IMR-90 (cell line): ENCODE measurements around the gene SATL1. TPM values are rescaled to one million over a fixed set of nuclear protein-coding genes. Genes with fewer than 3 reads are reported as not detected.
A peak's percentile ranks its signal among the peaks of the same experiment; 100 is the strongest.

ENCODE experiments used
- ATAC-seq: fragments of 200-7000 bp; cut with Tn5 transposase; 2 replicates; pipeline ENCODE4 v1.9.1; 2020; ENCODE audit warnings: low read depth, mild to moderate bottlenecking, moderate library complexity
- Bru-seq: library from RNA; stranded (reverse); fragments of 400-500 nt; gene quantifications from one replicate; lab custom pipeline; 2021; lab: Mats Ljungman, UMichigan
- BruChase-seq, 2 experiments: library from RNA; stranded (reverse); fragments of 400-500 nt; gene quantifications; one replicate each; lab custom pipeline; 2021; lab: Mats Ljungman, UMichigan
- BruUV-seq: library from RNA; stranded (reverse); fragments of 400-500 nt; replicated peaks from 2 replicates; lab custom pipeline; 2021; lab: Mats Ljungman, UMichigan
- CTCF ChIA-PET: fragments of 300-600 bp; formaldehyde crosslinking; extraction: SDS; loops from one replicate; lab custom pipeline; 2021; ENCODE audit warnings: antibody characterized with exemption; lab: Yijun Ruan, JAX
- POLR2A ChIA-PET: fragments of 300-600 bp; sonication (Branson Sonifier 250); formaldehyde crosslinking; loops from one replicate; lab custom pipeline; 2022; ENCODE audit warnings: antibody characterized with exemption; ENCODE audit not compliant: unreplicated experiment; lab: Charles Lee
- DNase-seq: peaks from one replicate; pipeline ENCODE4 v3.0.0; 2013
- H2AFZ ChIP-seq: replicated peaks from 2 replicates; pipeline ENCODE3; 2013; ENCODE audit warnings: low read length, mild to moderate bottlenecking; ENCODE audit not compliant: poor library complexity
- H2AK5ac ChIP-seq: 2 replicates; pipeline ENCODE4 v1.6.1; 2013; ENCODE audit warnings: low read depth, low read length, inconsistent platforms
- H2AK9ac ChIP-seq: replicated peaks from 2 replicates; pipeline ENCODE3; 2013; ENCODE audit warnings: mild to moderate bottlenecking, low read depth, low read length, moderate library complexity; ENCODE audit not compliant: poor library complexity
- H2BK120ac ChIP-seq: 2 replicates; pipeline ENCODE4 v1.6.1; 2013; ENCODE audit warnings: low read depth, low read length, inconsistent platforms
- H2BK15ac ChIP-seq: 3 replicates; pipeline ENCODE4 v1.6.1; 2013; ENCODE audit warnings: low read depth, low read length, inconsistent platforms
- H2BK20ac ChIP-seq: 2 replicates; pipeline ENCODE4 v1.6.1; 2013; ENCODE audit warnings: low read depth, mild to moderate bottlenecking, inconsistent platforms, low read length, moderate library complexity
- H2BK5ac ChIP-seq: 2 replicates; pipeline ENCODE4 v1.6.1; 2013; ENCODE audit warnings: mild to moderate bottlenecking, low read depth, low read length, inconsistent platforms; ENCODE audit not compliant: poor library complexity, severe bottlenecking
- H3K14ac ChIP-seq: replicated peaks from 2 replicates; pipeline ENCODE4 v1.6.1; 2013; ENCODE audit warnings: low read depth, low read length, inconsistent platforms
- H3K18ac ChIP-seq: 2 replicates; pipeline ENCODE4 v1.6.1; 2013; ENCODE audit warnings: low read depth, low read length, control low read depth
- H3K23ac ChIP-seq: 2 replicates; pipeline ENCODE4 v1.6.1; 2013; ENCODE audit warnings: low read depth, low read length, inconsistent platforms
- H3K27ac ChIP-seq: 2 replicates; pipeline ENCODE4 v1.5.1; 2013; ENCODE audit warnings: mild to moderate bottlenecking, control low read depth, low read length; ENCODE audit not compliant: insufficient read depth
- H3K27me3 ChIP-seq: 2 replicates; pipeline ENCODE4 v1.6.1; 2013; ENCODE audit warnings: low read length; ENCODE audit not compliant: control insufficient read depth, insufficient read depth
- H3K36me3 ChIP-seq: 2 replicates; pipeline ENCODE4 v1.6.1; 2013; ENCODE audit warnings: low read length, mixed read lengths; ENCODE audit not compliant: control insufficient read depth, insufficient read depth
- H3K4ac ChIP-seq: 2 replicates; pipeline ENCODE4 v1.6.1; 2013; ENCODE audit warnings: low read depth, low read length, inconsistent platforms
- H3K4me1 ChIP-seq: 2 replicates; pipeline ENCODE4 v1.6.1; 2013; ENCODE audit warnings: low read length, mixed read lengths; ENCODE audit not compliant: control insufficient read depth, insufficient read depth
- H3K4me2 ChIP-seq: 2 replicates; pipeline ENCODE4 v1.6.1; 2013; ENCODE audit warnings: low read depth, mild to moderate bottlenecking, control low read depth, low read length, moderate library complexity
- H3K4me3 ChIP-seq: 2 replicates; pipeline ENCODE4 v1.5.1; 2013; ENCODE audit warnings: low read depth, mild to moderate bottlenecking, control low read depth, low read length, moderate library complexity; ENCODE audit not compliant: insufficient read depth
- H3K56ac ChIP-seq: 2 replicates; pipeline ENCODE4 v1.6.1; 2013; ENCODE audit warnings: low read length, inconsistent platforms; ENCODE audit not compliant: insufficient read depth; ENCODE audit errors: extremely low read depth
- H3K79me1 ChIP-seq, 2 experiments: 2 replicates each; pipeline ENCODE4 v1.6.1; 2013; ENCODE audit warnings: low read length in 2 of 2, inconsistent platforms in 1 of 2, low read depth in 1 of 2
- H3K9ac ChIP-seq: 2 replicates; pipeline ENCODE4 v1.6.1; 2013; ENCODE audit warnings: low read depth, low read length, control low read depth
- H3K9me1 ChIP-seq: 2 replicates; pipeline ENCODE4 v1.6.1; 2013; ENCODE audit warnings: low read length, inconsistent platforms; ENCODE audit not compliant: insufficient read depth
- H3K9me3 ChIP-seq: 2 replicates; pipeline ENCODE4 v1.6.1; 2013; ENCODE audit warnings: low read length; ENCODE audit not compliant: control insufficient read depth, insufficient read depth
- H4K20me1 ChIP-seq: 2 replicates; pipeline ENCODE4 v1.6.1; 2013; ENCODE audit warnings: low read length, inconsistent platforms; ENCODE audit not compliant: insufficient read depth
- H4K5ac ChIP-seq: 2 replicates; pipeline ENCODE4 v1.6.1; 2013; ENCODE audit warnings: mild to moderate bottlenecking, low read depth, low read length, control low read depth
- H4K8ac ChIP-seq, 2 experiments: 2 replicates each; pipeline ENCODE4 v1.6.1; 2013; ENCODE audit warnings: low read depth in 2 of 2, low read length in 2 of 2, control low read depth in 1 of 2, inconsistent platforms in 1 of 2
- H4K91ac ChIP-seq: 2 replicates; pipeline ENCODE4 v1.6.1; 2013; ENCODE audit warnings: low read depth, low read length, inconsistent platforms; ENCODE audit not compliant: insufficient read depth
- MAFK ChIP-seq: IDR thresholded peaks from 2 replicates; pipeline ENCODE4 v1.6.1; 2012; ENCODE audit warnings: low read depth, low read length, improper control_type of control experiment
- POLR2A ChIP-seq: IDR thresholded peaks from 2 replicates; pipeline ENCODE4 v1.6.1; 2012; ENCODE audit warnings: mild to moderate bottlenecking, low read depth, low read length
- WGBS, 2 experiments: methylation state at CpG; one replicate each; pipeline versions ENCODE4 v1.1.5 to v1.1.7; 2013; ENCODE audit warnings: missing lambda C conversion rate in 2 of 2; ENCODE audit not compliant: insufficient read length in 1 of 2; ENCODE audit errors: extremely low coverage in 2 of 2; 5-methylcytosine and 5-hydroxymethylcytosine counted together
- dilution Hi-C: fragments of 300-500 bp; cut with HindIII; formaldehyde crosslinking; loops from one replicate; pipeline ENCODE4 v1.14.3; 2018; ENCODE audit warnings: low sequenced_read_pairs; ENCODE audit not compliant: unreplicated experiment
- in situ Hi-C: fragments of 300-500 bp; cut with MboI; formaldehyde crosslinking; loops from 3 replicates; pipeline ENCODE4 v1.14.3; 2019; ENCODE audit warnings: low sequenced_read_pairs, inconsistent platforms, mixed read lengths
- intact Hi-C: fragments of 100-400 bp; cut with micrococcal nuclease; formaldehyde crosslinking; loops from 2 replicates; pipeline ENCODE4 v1.10.0; 2022
- long read RNA-seq: library from polyadenylated mRNA; unstranded; transcript quantifications from one replicate; pipeline ENCODE4 v2.0.0, GENCODE V29; 2021; ENCODE audit not compliant: unreplicated experiment
- polyA plus RNA-seq, 3 experiments: library from polyadenylated mRNA; depleted of rRNA; stranded (reverse); fragments of >200 nt; gene quantifications; 2 replicates each; pipeline ENCODE4 v1.2.3, GENCODE V29; 2012; ENCODE audit warnings: low replicate concordance in 1 of 3
- total RNA-seq: library from RNA; depleted of rRNA; stranded (reverse); fragments of >200 nt; gene quantifications from 2 replicates; pipeline ENCODE4 v1.2.3, GENCODE V29; 2012; rRNA removed
- TF ChIP-seq, protein P1 (sequence below): fragments of 150-350 bp; IDR thresholded peaks from 2 replicates; pipeline ENCODE4 v1.6.1; 2017; ENCODE audit warnings: mild to moderate bottlenecking, antibody characterized with exemption, low read length, low read depth

The SATL1 gene, protein sequence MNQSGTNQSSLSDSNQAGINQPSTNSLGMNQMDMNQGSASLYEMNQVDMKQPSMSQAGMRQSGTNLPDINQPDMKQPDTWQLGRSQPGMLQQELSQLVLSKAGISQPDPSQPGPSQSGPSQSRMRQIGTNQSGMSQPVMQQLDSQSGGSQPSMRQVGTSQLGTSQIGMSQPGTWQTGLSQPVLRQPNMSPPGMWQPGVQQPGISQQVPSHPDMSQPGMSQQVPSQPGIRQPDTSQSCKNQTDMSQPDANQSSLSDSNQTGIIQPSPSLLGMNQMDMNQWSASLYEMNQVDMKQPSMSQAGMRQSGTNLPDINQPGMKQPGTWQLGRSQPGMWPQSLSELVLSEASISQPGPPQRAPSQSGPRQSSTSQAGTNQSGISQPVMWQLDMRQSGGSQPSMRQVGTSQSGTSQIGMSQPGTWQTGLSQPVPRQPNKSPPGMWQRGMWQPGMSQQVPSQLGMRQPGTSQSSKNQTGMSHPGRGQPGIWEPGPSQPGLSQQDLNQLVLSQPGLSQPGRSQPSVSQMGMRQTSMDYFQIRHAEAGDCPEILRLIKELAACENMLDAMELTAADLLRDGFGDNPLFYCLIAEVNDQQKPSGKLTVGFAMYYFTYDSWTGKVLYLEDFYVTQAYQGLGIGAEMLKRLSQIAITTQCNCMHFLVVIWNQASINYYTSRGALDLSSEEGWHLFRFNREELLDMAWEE
- total RNA-seq (not detected in 2 replicates), polyA plus RNA-seq (2012; rRNA removed) (not detected in 2 replicates), Bru-seq, nascent RNA (percentile 2 among the genes with signal in this experiment), BruChase-seq, experiment 1, labeled RNA remaining after a 6-hour chase (percentile 4 among the genes with signal in this experiment), BruChase-seq, experiment 2, labeled RNA remaining after a 2-hour chase (percentile 2 among the genes with signal in this experiment)
- not detected in 2 replicates for polyA plus RNA-seq (2012; cell fraction: cytosol; rRNA removed)
- not detected in 2 replicates for polyA plus RNA-seq (2012; cell fraction: nucleus; rRNA removed; ENCODE audit: low replicate concordance)
- long read RNA-seq = 0 reads

- H3K56ac ChIP-seq = no peak within 1 kb of the TSS
- POLR2A ChIA-PET = no interaction called here
- H2AK5ac ChIP-seq = no peak within 1 kb of the TSS
- H2BK20ac ChIP-seq = no peak within 1 kb of the TSS
- H2BK120ac ChIP-seq = no peak within 1 kb of the TSS
- peak within 1 kb of the TSS; percentile 36 for H3K4me2 ChIP-seq
- H3K14ac ChIP-seq = no peak within 1 kb of the TSS; the same call in 1 of the 2 replicates
- dilution Hi-C loops = no loop called here
- H3K18ac ChIP-seq = no peak within 1 kb of the TSS
- H4K5ac ChIP-seq = no peak within 1 kb of the TSS
- H3K36me3 ChIP-seq = no peaks in the 10 kb centered on the region
- H3K27me3 ChIP-seq = no peaks in the 10 kb centered on the region
- H3K9ac ChIP-seq = peak within 1 kb of the TSS; percentile 75
- no peaks in the 10 kb centered on the region for H4K20me1 ChIP-seq
- TF ChIP-seq, protein P1, sequence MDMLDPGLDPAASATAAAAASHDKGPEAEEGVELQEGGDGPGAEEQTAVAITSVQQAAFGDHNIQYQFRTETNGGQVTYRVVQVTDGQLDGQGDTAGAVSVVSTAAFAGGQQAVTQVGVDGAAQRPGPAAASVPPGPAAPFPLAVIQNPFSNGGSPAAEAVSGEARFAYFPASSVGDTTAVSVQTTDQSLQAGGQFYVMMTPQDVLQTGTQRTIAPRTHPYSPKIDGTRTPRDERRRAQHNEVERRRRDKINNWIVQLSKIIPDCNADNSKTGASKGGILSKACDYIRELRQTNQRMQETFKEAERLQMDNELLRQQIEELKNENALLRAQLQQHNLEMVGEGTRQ = no peak
- TF ChIP-seq MAFK (peak; percentile 18; the same call in 1 of the 2 replicates), POLR2A (no peak)
- H2BK5ac ChIP-seq = no peak within 1 kb of the TSS
- no peak within 1 kb of the TSS; a peak in 1 of 4 replicates for H4K8ac ChIP-seq
- no peak within 1 kb of the TSS for H2BK15ac ChIP-seq
- peak; percentile 51 for DNase-seq
- H3K4me3 ChIP-seq = peak within 1 kb of the TSS; percentile 90
- no peaks in the 10 kb centered on the region for H3K4me1 ChIP-seq
- WGBS, 2 experiments = no CpG with 5 or more reads among the region's 65 CpGs
- intact Hi-C loops = no loop called here
- H2AFZ ChIP-seq = peak within 1 kb of the TSS; percentile 93
- H4K91ac ChIP-seq = no peak within 1 kb of the TSS
- ATAC-seq = peak; percentile 88
- no TSS peak for BruUV-seq
- peak within 1 kb of the TSS; percentile 33; the same call in 1 of the 2 replicates for H3K23ac ChIP-seq
- H3K79me1 ChIP-seq = peaks cover 0 to 3% of the 10 kb centered on the region in 2 experiments; a peak in 1 of 4 replicates
- CTCF ChIA-PET = interaction anchor here (0.7 kb wide), 1 partner anchor 67 kb away, joined by 5 read pairs; no protein-coding TSS in a partner anchor
- no peaks in the 10 kb centered on the region for H3K9me3 ChIP-seq
- in situ Hi-C loops = no loop called here
- no peaks in the 10 kb centered on the region for H3K9me1 ChIP-seq
- peak within 1 kb of the TSS; percentile 9 for H2AK9ac ChIP-seq
- no peak within 1 kb of the TSS for H3K4ac ChIP-seq
- H3K27ac ChIP-seq = peak within 1 kb of the TSS; percentile 34; the same call in 1 of the 2 replicates
These were observed at the start of gene SATL1, which contains the start of gene ZNF711 for GRCh38 chrX:85243761-85244449. TSS of gene SATL1 (minus strand) at chrX:85243779. CDS start at chrX:85108968, 134,811 bp downstream. TSS of gene ZNF711 (plus strand) at chrX:85243991. CDS start at chrX:85247573, 3,582 bp downstream.
